DND-41 (cell line): ENCODE measurements around the gene TEX19.
"Not testable (repeated sequence)": the region's sequence is repeated elsewhere in the genome, so short reads cannot be mapped to it uniquely, and the experiment has no call there.

Experiments
- ATAC-seq: fragments of 200-7000 bp; cut with Tn5 transposase; 3 replicates; pipeline ENCODE4 v1.9.1; 2021; ENCODE audit warnings: low read depth; ENCODE audit not compliant: insufficient read depth
- DNase-seq: peaks from one replicate; pipeline ENCODE4 v3.0.0-alpha.2; 2020
- H2AFZ ChIP-seq: 2 replicates; pipeline ENCODE4 v1.6.0; 2012; ENCODE audit warnings: low read depth, low read length
- H3K27ac ChIP-seq: 2 replicates; pipeline ENCODE4 v1.5.1; 2012; ENCODE audit warnings: low read length, inconsistent platforms
- H3K27me3 ChIP-seq: fragments of 200-600 bp; sonication (generic); 2 replicates; pipeline ENCODE4 v1.6.0; 2012; ENCODE audit warnings: low read length, mild to moderate bottlenecking, inconsistent platforms; ENCODE audit not compliant: insufficient read depth, poor library complexity
- H3K36me3 ChIP-seq: 2 replicates; pipeline ENCODE4 v1.5.1; 2012; ENCODE audit warnings: low read length, inconsistent platforms; ENCODE audit not compliant: insufficient read depth
- H3K4me1 ChIP-seq: 2 replicates; pipeline ENCODE4 v1.5.1; 2012; ENCODE audit warnings: mild to moderate bottlenecking, low read length; ENCODE audit not compliant: insufficient read depth
- H3K4me2 ChIP-seq: 2 replicates; pipeline ENCODE4 v1.6.0; 2012; ENCODE audit warnings: mild to moderate bottlenecking, moderate library complexity, low read length, inconsistent platforms; ENCODE audit not compliant: insufficient read depth
- H3K4me3 ChIP-seq, 2 experiments: fragments of 200-600 bp in 1 of 2; shearing (Covaris generic) in 1 of 2; 2 replicates each; pipeline ENCODE4 v1.5.1; 2012 to 2016; ENCODE audit warnings: inconsistent platforms in 2 of 2, low read length in 2 of 2, mild to moderate bottlenecking in 2 of 2, low read depth in 1 of 2, moderate library complexity in 1 of 2
- H3K79me2 ChIP-seq: 2 replicates; pipeline ENCODE4 v1.6.0; 2012; ENCODE audit warnings: low read length, inconsistent platforms; ENCODE audit not compliant: insufficient read depth
- H3K9ac ChIP-seq: 2 replicates; pipeline ENCODE4 v1.6.0; 2012; ENCODE audit warnings: low read depth, mild to moderate bottlenecking, inconsistent platforms, low read length, moderate library complexity
- H3K9me3 ChIP-seq: 2 replicates; pipeline ENCODE4 v1.5.1; 2012; ENCODE audit warnings: low read length, moderate library complexity, mild to moderate bottlenecking, inconsistent platforms; ENCODE audit not compliant: insufficient read depth, severe bottlenecking
- H4K20me1 ChIP-seq: 2 replicates; pipeline ENCODE4 v1.6.0; 2012; ENCODE audit warnings: low read length; ENCODE audit not compliant: insufficient read depth
- EZH2 ChIP-seq: IDR thresholded peaks from 3 replicates; pipeline ENCODE4 v1.6.1; 2012; ENCODE audit warnings: borderline replicate concordance, low read depth, mild to moderate bottlenecking, moderate library complexity, low read length, inconsistent platforms; ENCODE audit not compliant: severe bottlenecking
- TF ChIP-seq, protein P1 (sequence below): IDR thresholded peaks from 2 replicates; pipeline ENCODE4 v1.5.1; 2012; ENCODE audit warnings: borderline replicate concordance, low read length, moderate library complexity, mild to moderate bottlenecking; ENCODE audit not compliant: poor library complexity, severe bottlenecking; ENCODE audit errors: extremely low read depth

The TEX19 gene

DNA sequence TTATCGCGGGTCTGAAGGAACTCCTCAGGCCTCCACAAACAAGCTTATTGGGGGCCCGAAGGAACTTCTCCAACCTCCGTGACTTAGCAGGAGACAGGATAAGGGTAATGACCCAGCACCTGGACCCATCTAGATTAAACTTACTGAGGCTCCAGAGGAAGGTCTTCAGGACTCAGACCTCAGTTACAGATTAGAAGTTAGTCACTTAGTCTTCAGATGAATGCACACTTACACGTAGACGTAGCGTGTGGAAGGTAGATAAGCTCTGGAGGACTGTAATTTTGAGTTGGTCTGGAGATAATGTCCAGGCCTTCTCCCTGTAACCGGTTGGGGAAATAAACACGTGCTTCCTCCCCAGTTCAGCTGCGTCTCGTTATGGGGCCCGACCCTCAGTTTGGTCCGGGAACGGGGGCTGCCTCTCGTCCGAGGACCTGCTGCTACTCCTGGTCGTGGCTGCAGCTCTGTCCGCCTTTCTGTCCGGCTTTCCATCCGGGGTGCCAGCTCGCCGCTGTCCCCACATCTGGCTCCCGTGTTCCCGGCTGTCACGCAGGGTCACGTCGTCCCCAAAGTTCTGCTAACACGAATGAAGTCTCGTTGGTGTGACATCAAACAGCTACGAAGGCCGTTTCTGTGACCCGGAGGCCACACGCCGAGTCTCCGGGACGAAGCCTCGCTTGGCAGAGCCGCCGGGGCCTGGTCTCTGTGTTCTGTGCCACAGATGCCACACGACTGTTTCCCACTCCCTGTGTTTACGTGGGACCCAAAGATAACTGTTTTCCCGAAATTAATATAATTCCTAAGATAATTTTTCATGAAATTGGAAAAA is 13.7 kb upstream of the TEX19 start:
- Histone ChIP-seq H3K9me3 (no peaks in the 10 kb centered on the region), H3K79me2 (no peaks in the 10 kb centered on the region), H3K4me1 (no peaks in the 10 kb centered on the region), H3K27ac (no peak overlapping the region), H3K27me3 (no peaks in the 10 kb centered on the region), H3K4me2 (no peak overlapping the region), H3K9ac (no peak overlapping the region), H2AFZ (no peak overlapping the region), H3K36me3 (no peaks in the 10 kb centered on the region), H4K20me1 (no peaks in the 10 kb centered on the region), H3K4me3 (no peak overlapping the region)
- TF ChIP-seq, protein P1, sequence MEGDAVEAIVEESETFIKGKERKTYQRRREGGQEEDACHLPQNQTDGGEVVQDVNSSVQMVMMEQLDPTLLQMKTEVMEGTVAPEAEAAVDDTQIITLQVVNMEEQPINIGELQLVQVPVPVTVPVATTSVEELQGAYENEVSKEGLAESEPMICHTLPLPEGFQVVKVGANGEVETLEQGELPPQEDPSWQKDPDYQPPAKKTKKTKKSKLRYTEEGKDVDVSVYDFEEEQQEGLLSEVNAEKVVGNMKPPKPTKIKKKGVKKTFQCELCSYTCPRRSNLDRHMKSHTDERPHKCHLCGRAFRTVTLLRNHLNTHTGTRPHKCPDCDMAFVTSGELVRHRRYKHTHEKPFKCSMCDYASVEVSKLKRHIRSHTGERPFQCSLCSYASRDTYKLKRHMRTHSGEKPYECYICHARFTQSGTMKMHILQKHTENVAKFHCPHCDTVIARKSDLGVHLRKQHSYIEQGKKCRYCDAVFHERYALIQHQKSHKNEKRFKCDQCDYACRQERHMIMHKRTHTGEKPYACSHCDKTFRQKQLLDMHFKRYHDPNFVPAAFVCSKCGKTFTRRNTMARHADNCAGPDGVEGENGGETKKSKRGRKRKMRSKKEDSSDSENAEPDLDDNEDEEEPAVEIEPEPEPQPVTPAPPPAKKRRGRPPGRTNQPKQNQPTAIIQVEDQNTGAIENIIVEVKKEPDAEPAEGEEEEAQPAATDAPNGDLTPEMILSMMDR: no peak
- TF ChIP-seq EZH2: no peak
- ATAC-seq (no peak), DNase-seq (no peak)

DNA sequence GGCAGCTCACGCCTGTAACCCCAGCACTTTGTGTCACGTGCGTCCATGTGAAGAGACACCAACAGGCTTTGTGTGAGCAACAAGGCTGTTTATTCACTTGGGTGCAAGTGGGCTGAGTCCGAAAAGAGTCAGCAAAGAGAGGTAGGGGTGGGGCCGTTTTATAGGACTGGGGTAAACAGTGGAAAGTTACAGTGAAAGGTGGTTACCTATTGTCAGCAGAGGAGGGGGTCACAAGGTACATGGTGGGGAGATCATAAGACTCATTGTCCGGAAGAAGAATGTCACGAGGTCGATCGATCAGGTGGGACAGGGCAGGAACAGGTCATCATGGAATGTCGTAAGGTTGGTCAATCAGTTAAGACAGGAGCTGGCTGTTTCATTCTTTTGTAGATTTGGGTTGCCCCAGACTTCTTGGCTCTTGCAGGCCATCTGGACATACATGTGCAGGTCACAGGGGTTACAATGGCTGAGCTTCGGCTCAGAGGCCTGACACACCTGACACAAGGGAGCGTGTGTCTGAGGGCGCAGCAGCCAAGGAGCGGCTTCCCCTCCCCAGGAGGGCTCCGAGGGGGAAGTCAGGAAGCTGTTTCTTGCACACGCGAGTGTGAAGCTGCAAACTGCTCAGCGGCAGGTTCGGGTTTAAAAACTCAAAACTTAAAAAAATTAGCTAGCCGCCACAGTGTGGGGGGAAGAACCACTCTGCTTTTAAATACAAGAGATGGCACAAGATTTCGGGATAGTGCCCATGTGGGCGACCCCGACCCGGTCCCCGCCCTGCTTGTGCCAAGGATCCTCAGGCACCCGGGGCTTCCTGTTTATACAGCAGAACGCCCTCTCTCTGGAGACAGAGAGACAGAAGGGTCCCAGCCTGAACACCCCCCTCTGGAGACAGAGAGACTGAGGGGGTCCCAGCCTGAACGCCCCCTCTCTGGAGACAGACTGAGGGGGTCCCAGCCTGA is 12.4 kb upstream of the TEX19 start:
- Histone ChIP-seq H3K4me3 (no peak overlapping the region), H3K27ac (no peak overlapping the region), H3K4me2 (no peak overlapping the region), H3K9me3 (no peaks in the 10 kb centered on the region), H3K4me1 (peaks cover 6% of the 10 kb centered on the region), H3K9ac (no peak overlapping the region), H4K20me1 (no peaks in the 10 kb centered on the region), H2AFZ (no peak overlapping the region), H3K27me3 (no peaks in the 10 kb centered on the region), H3K79me2 (no peaks in the 10 kb centered on the region), H3K36me3 (no peaks in the 10 kb centered on the region)
- no peak for TF ChIP-seq EZH2
- TF ChIP-seq, protein P1: no peak
- ATAC-seq: no peak
- no peak for DNase-seq

DNA sequence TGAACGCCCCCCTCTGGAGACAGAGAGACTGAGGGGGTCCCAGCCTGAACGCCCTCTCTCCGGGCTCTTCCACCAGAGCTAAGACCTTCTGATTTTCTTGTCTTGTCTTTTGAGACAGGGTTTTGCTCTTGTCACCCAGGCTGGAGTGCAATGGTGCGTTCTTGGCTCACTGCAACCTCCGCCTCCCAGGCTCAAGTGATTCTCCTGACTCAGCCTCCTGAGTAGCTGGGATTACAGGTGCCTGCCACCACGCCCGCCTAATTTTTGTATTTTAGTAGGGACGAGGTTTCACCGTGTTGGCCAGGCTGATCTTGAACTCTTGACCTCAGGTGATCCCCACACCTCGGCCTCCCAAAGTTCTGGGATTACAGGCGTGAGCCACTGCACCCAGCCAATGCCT is 11.1 kb upstream of the TEX19 start:
- H3K9ac ChIP-seq, H3K27me3 ChIP-seq, H3K9me3 ChIP-seq, H4K20me1 ChIP-seq, ATAC-seq, H3K4me2 ChIP-seq, H3K36me3 ChIP-seq, H3K27ac ChIP-seq, H3K4me3 ChIP-seq, H3K79me2 ChIP-seq, DNase-seq, H2AFZ ChIP-seq: not testable (repeated sequence)
- peaks cover 15% of the 10 kb centered on the region for H3K4me1 ChIP-seq

DNA sequence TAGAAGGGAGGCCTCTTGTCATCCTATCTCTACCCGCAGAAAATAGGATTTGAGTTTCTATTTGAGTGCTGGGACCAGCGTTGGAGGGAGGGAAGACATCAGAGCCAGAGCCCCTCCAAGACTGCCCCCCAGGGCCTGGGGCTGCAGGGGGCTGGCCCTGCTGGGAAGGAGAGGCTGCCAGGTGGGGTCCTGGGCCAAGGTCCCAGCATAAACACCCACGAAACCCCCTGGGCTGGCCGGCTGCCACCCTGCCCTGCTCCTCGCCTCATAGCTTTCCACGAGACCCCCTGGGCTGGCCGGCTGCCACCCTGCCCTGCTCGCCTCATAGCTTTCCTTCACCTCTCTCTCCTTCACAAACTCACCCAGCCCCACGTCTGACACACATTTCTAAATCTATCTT is 10.6 kb upstream of the TEX19 start:
- H3K27me3 ChIP-seq: no peaks in the 10 kb centered on the region
- no peaks in the 10 kb centered on the region for H3K36me3 ChIP-seq
- DNase-seq (no peak), ATAC-seq (no peak)
- TF ChIP-seq, protein P1: no peak
- TF ChIP-seq EZH2: no peak
- no peaks in the 10 kb centered on the region for H3K79me2 ChIP-seq
- H3K4me1 ChIP-seq: peaks cover 15% of the 10 kb centered on the region
- no peak overlapping the region for H3K9ac ChIP-seq
- no peak overlapping the region for H3K4me3 ChIP-seq
- no peaks in the 10 kb centered on the region for H3K9me3 ChIP-seq
- no peak overlapping the region for H2AFZ ChIP-seq
- H3K27ac ChIP-seq: no peak overlapping the region
- H3K4me2 ChIP-seq: no peak overlapping the region
- no peaks in the 10 kb centered on the region for H4K20me1 ChIP-seq
